Psoas muscle (tissue), 8 donors: Measurements from ENCODE around the gene TRIM69. TPM values are rescaled to one million over a fixed set of nuclear protein-coding genes. Genes with fewer than 3 reads are reported as not detected.

ENCODE experiments used
- ATAC-seq, 4 donors: fragments of 200-7000 bp; cut with Tn5 transposase; one replicate each; pipeline ENCODE4 v1.9.1; 2020; ENCODE audit warnings: moderate library complexity in 3 of 4, mild to moderate bottlenecking in 2 of 4
- DNase-seq, 2 donors: peaks; one replicate each; pipeline ENCODE4 v3.0.0-alpha.2; 2020
- H3K27ac ChIP-seq: fragments of 200-600 bp; one replicate; pipeline ENCODE4 v1.8.0; 2022
- H3K27me3 ChIP-seq, 3 donors: fragments of 200-600 bp in 1 of 3; one replicate each; pipeline versions ENCODE4 v1.6.1 to v1.8.0; 2013 to 2022; ENCODE audit warnings: low read length in 2 of 3, mild to moderate bottlenecking in 2 of 3, moderate library complexity in 1 of 3; ENCODE audit not compliant: insufficient read depth in 3 of 3
- H3K36me3 ChIP-seq, 2 donors: fragments of 200-600 bp in 1 of 2; one replicate each; pipeline versions ENCODE4 v1.6.1 to v1.8.0; 2013 to 2022; ENCODE audit warnings: low read depth in 1 of 2, mild to moderate bottlenecking in 1 of 2, moderate library complexity in 1 of 2; ENCODE audit not compliant: insufficient read depth in 1 of 2
- H3K4me1 ChIP-seq: fragments of 200-600 bp; one replicate; pipeline ENCODE4 v1.8.0; 2022
- H3K4me3 ChIP-seq: fragments of 200-600 bp; one replicate; pipeline ENCODE4 v1.8.0; 2022; ENCODE audit warnings: mild to moderate bottlenecking
- H3K9me3 ChIP-seq: fragments of 200-600 bp; one replicate; pipeline ENCODE4 v1.8.0; 2022
- WGBS, 3 donors: extraction: QIAGEN DNeasy Blood & Tissue Kit; methylation state at CpG; one replicate each; pipeline versions ENCODE4 v1.1.6 to v1.1.7; 2013; 5-methylcytosine and 5-hydroxymethylcytosine counted together
- intact Hi-C, 2 donors: fragments of 100-400 bp; cut with DNase I; formaldehyde crosslinking; loops; one replicate each; pipeline versions ENCODE4 v1.11.0 to v1.14.2; 2022
- polyA plus RNA-seq, 3 donors: library from polyadenylated mRNA; stranded (reverse); fragments of 200-250 nt; gene quantifications; one replicate each; pipeline ENCODE4 v1.2.3, GENCODE V29; 2013
- total RNA-seq, 4 donors: library from RNA; stranded (reverse); fragmentation: NEBNext Ultra II Directional in 2 of 4; extraction: Animal tissue kit (Norgen Biotek cat#: 25700) in 2 of 4; gene quantifications; one replicate each; pipeline versions ENCODE4 v1.2.1 to v1.2.4, GENCODE V29; 2021 to 2023
- TF ChIP-seq, protein P1 (sequence below): fragments of 200-600 bp; IDR thresholded peaks from one replicate; pipeline ENCODE4 v1.8.0; 2022; ENCODE audit warnings: antibody characterized with exemption
- donor health status: healthy with polysubstance abuse.
- donor health status: DM: no; HTN: no; CAD: no; lungs with moderate emphysema.
- donor health status: Bipolar disorder and iron deficiency.
- donor health status: healthy.
- donor health status: DM: yes; HTN: yes; CAD: no.
- donor health status: DM: no; HTN: no; CAD: no.
- donor health status: DM: no; HTN: no; CAD: no.
- donor health status: DM: yes; HTN: yes; CAD: no.

Gene TRIM69
- total and polyA plus RNA-seq, 7 donors: 22.3 to 39.0 (median 29.7) TPM

DNA sequence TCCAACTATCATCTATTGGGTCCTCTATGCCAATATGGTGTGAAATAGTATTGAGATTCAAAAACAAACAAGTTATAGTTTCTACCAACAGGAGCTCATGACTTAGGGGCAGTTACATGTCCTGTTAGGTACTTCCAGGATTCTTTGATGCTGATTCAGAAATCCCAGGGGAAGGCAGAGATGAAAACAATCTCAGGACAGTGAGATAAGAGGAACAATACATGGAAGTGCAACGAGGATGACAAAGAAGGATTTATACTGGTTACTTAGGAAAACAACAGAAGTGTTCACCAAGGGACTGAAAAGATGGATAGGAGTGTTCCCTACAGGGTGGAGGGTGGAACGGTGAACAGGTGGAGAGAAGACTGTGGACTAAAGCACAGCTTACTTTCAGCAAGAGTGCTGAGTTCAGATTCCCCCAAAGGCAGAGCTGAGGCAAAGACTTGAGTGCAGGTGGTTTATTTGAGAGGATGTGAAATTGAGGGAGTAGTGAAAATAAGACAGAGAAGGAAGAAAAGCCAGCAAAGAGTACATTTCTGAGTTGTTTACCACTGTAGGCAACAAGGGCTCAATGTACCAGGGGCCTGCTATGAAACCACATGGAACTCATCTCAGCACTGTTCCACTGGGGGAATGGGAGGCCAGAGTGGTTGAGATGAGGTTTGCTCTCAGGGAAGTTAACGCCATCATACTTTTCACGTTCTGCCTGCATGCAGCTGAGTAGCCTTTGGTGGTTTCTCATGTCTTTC, 68.1 kb downstream of the TRIM69 start:
- H3K9me3 ChIP-seq: no peaks in the 10 kb centered on the region
- ATAC-seq (no peak), DNase-seq (no peak)
- peaks cover 0 to 6% (median 4%) of the 10 kb centered on the region in 3 donors for H3K27me3 ChIP-seq
- intact Hi-C loops: no loop called here
- WGBS, 3 donors: 59 to 72% (median 66%) methylated on average over 4 of the region's 4 CpGs
- H3K27ac ChIP-seq: no peak overlapping the region
- H3K4me1 ChIP-seq: no peaks in the 10 kb centered on the region
- no peak overlapping the region for H3K4me3 ChIP-seq
- TF ChIP-seq, protein P1, sequence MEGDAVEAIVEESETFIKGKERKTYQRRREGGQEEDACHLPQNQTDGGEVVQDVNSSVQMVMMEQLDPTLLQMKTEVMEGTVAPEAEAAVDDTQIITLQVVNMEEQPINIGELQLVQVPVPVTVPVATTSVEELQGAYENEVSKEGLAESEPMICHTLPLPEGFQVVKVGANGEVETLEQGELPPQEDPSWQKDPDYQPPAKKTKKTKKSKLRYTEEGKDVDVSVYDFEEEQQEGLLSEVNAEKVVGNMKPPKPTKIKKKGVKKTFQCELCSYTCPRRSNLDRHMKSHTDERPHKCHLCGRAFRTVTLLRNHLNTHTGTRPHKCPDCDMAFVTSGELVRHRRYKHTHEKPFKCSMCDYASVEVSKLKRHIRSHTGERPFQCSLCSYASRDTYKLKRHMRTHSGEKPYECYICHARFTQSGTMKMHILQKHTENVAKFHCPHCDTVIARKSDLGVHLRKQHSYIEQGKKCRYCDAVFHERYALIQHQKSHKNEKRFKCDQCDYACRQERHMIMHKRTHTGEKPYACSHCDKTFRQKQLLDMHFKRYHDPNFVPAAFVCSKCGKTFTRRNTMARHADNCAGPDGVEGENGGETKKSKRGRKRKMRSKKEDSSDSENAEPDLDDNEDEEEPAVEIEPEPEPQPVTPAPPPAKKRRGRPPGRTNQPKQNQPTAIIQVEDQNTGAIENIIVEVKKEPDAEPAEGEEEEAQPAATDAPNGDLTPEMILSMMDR: no peak
- H3K36me3 ChIP-seq: no peaks in the 10 kb centered on the region

DNA sequence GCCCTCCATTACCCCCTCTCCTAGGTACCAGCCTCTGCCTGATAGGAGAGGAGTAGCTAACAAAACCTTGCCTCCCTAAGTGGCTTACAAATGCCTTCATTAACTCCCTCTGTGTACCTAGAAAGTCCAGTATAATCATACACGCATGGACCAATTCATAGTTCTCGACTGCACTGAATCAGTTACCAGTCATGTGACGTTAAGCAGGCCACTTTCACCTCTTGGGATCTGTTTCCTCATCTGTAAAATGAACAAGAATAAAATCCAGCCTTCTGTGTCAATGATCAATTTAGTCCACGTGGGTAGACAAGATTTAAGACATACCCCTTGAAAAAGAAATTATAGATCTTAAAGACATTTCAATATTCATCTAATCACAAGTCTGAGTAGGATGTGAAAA, 72.2 kb downstream of the TRIM69 start:
- TF ChIP-seq, protein P1: no peak
- no peaks in the 10 kb centered on the region for H3K9me3 ChIP-seq
- DNase-seq (no peak), ATAC-seq (no peak)
- H3K4me3 ChIP-seq: no peak overlapping the region
- H3K27ac ChIP-seq: no peak overlapping the region
- H3K27me3 ChIP-seq: peaks cover 0 to 6% (median 4%) of the 10 kb centered on the region in 3 donors
- H3K36me3 ChIP-seq: no peaks in the 10 kb centered on the region
- no peaks in the 10 kb centered on the region for H3K4me1 ChIP-seq
- intact Hi-C loops: no loop called here
- WGBS, 3 donors: 68 to 76% (median 71%) methylated on average over 4 of the region's 4 CpGs

DNA sequence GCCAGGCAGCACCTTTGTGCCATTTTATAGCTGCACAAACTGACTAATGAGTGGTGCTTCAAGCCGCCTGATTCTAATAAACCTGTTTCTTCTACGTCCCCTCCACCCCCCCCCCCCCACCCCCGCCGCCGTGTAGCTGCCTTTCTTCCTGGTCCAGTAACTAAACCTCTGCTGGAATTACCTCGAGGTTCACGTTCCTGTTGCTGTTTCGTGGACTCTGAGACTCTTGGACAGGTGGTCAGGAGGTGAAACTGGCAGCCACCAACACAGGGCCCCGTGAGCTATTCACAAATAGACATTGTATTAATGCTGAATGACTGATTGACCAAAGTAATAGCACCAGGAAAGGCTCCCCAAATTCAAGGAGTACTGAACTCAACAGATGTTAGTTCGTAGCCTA, 73.9 kb downstream of the TRIM69 start:
- no peaks in the 10 kb centered on the region for H3K27me3 ChIP-seq
- no peak for DNase-seq
- TF ChIP-seq, protein P1: no peak
- WGBS, 3 donors: 55 to 62% (median 60%) methylated on average over 9 to 10 of the region's 10 CpGs
- H3K4me1 ChIP-seq: no peaks in the 10 kb centered on the region
- no peak for ATAC-seq
- no peaks in the 10 kb centered on the region for H3K36me3 ChIP-seq
- intact Hi-C loops: no loop called here
- no peak overlapping the region for H3K4me3 ChIP-seq
- no peaks in the 10 kb centered on the region for H3K9me3 ChIP-seq
- H3K27ac ChIP-seq: no peak overlapping the region

DNA sequence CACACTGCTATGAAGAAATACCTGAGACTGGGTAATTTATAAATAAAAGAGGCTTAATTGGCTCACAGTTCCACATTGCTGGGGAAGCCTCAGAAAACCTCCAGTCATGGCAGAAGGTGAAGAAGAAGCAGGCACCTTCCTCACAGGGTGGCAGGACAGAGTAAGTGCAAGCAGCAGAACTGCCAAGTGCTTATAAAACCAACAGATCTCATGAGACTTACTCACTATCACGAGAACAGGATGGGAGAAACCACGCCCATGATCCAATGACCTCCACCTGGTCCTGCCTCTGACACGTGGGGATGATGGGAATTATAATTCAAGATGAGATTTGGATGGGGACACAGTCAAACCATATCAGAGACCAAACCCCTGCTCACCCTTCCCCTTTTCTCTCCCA, 75.0 kb downstream of the TRIM69 start:
- Histone ChIP-seq H3K27me3 (no peaks in the 10 kb centered on the region), H3K36me3 (no peaks in the 10 kb centered on the region), H3K9me3 (no peaks in the 10 kb centered on the region), H3K27ac (no peak overlapping the region), H3K4me1 (no peaks in the 10 kb centered on the region), H3K4me3 (no peak overlapping the region)
- ATAC-seq: no peak
- no peak for DNase-seq
- 31 to 37% (median 35%) methylated on average over 3 of the region's 3 CpGs for WGBS, 3 donors
- intact Hi-C loops: no loop called here
- TF ChIP-seq, protein P1: no peak

DNA sequence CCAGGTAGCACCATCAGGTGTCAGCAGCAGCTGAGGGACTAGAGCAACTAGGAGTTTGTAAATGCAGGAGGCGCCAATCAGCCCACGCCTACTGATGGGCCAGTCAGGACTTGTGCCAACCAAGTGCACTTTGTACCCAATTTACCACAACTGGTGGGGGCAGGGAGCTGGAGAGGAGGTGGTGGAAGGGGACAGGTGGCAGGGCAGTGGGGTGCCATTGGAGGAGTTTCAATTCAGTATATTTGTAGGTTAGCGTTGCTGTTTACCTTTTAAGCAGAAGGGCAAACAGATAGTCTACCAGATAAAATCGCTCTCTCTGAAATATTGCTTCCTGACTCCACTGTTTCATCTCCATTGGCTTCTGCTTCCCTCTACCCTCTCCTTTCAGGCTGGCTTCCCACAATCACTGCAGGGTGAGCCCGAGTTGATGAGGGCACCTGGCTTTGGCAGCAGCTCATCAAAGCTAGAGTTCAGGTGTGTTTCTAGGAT, 75.7 kb downstream of the TRIM69 start:
- 55 to 67% (median 58%) methylated on average over 5 of the region's 5 CpGs for WGBS, 3 donors
- intact Hi-C loops: no loop called here
- Histone ChIP-seq H3K4me3 (no peak overlapping the region), H3K36me3 (no peaks in the 10 kb centered on the region), H3K27me3 (no peaks in the 10 kb centered on the region), H3K4me1 (no peaks in the 10 kb centered on the region), H3K27ac (no peak overlapping the region), H3K9me3 (no peaks in the 10 kb centered on the region)
- no peak for DNase-seq
- TF ChIP-seq, protein P1: no peak
- ATAC-seq: no peak
